ENCODE results near the gene ANAPC7.
"Not testable (repeated sequence)": the region's sequence is repeated elsewhere in the genome, so short reads cannot be mapped to it uniquely, and the experiment has no call there.

Gene ANAPC7

GRCh38 chr12:110373962-110374611 is 29.4 kb downstream of the ANAPC7 start:
- DNase-seq (ENCODE audit: low read depth): no peak

GRCh38 chr12:110373425-110373824 is 30.1 kb downstream of the ANAPC7 start:
- DNase-seq (ENCODE audit: low read depth): no peak

- no peak for DNase-seq (ENCODE audit: low read depth)
Measured at GRCh38 chr12:110373025-110373424, 30.5 kb downstream of the ANAPC7 start.

- no peak for DNase-seq (ENCODE audit: low read depth)
Measured at GRCh38 chr12:110372056-110372425, 31.5 kb downstream of the ANAPC7 start.

GRCh38 chr12:110371408-110372055 is 32.0 kb downstream of the ANAPC7 start:
- no peak for DNase-seq (ENCODE audit: low read depth)

GRCh38 chr12:110370732-110371231 is 32.7 kb downstream of the ANAPC7 start:
- no peak for DNase-seq (ENCODE audit: low read depth)

- no peak for DNase-seq (ENCODE audit: low read depth)
Measured at GRCh38 chr12:110369992-110370391, 33.5 kb downstream of the ANAPC7 start.

- DNase-seq (ENCODE audit: low read depth): no peak
Measured at GRCh38 chr12:110367181-110367864, 36.2 kb downstream of the ANAPC7 start.

- DNase-seq (ENCODE audit: low read depth): no peak
Measured at GRCh38 chr12:110366321-110367142, 37.0 kb downstream of the ANAPC7 start.

- no peak for DNase-seq (ENCODE audit: low read depth)
Measured at GRCh38 chr12:110365489-110366320, 37.8 kb downstream of the ANAPC7 start.

GRCh38 chr12:110361216-110361615 is 42.3 kb downstream of the ANAPC7 start:
- DNase-seq (ENCODE audit: low read depth): no peak

- DNase-seq (ENCODE audit: low read depth): not testable (repeated sequence)
Measured at GRCh38 chr12:110358384-110359097, 45.0 kb downstream of the ANAPC7 start.

- DNase-seq (ENCODE audit: low read depth): peak; percentile 19
Measured at GRCh38 chr12:110355073-110355472, 48.4 kb downstream of the ANAPC7 start.

GRCh38 chr12:110354172-110354780 is 49.2 kb downstream of the ANAPC7 start:
- peak; percentile 86 for DNase-seq (ENCODE audit: low read depth)

GRCh38 chr12:110353211-110353965 is 50.1 kb downstream of the ANAPC7 start:
- DNase-seq (ENCODE audit: low read depth): no peak

GRCh38 chr12:110352401-110352800 is 51.1 kb downstream of the ANAPC7 start:
- no peak for DNase-seq (ENCODE audit: low read depth)

- no peak for DNase-seq (ENCODE audit: low read depth)
Measured at GRCh38 chr12:110351119-110351518, 52.4 kb downstream of the ANAPC7 start.

GRCh38 chr12:110349514-110350151 is 53.9 kb downstream of the ANAPC7 start:
- no peak for DNase-seq (ENCODE audit: low read depth)

- no peak for DNase-seq (ENCODE audit: low read depth)
Measured at GRCh38 chr12:110349096-110349495, 54.4 kb downstream of the ANAPC7 start.
